Measurements from ENCODE around the gene BCL3.

DNA sequence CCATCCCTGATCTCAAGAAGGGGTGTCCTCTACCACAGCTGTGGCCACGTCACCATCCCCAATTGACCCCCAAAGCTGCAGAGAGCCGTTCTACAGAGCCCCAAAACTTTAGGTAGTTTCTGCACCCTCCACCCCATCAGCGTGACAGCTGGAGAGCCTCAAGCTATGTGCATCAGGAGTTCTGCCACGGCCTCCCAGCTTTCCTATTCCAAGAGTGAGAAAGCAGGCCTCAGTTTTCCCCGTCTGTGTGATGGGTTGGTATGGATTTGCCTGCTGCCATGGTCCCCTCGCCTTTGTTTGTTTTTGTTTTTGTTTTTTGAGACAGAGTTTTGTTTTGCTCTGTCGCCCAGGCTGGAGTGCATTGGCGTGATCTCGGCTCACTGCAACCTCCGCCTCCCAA lies 1.5 kb downstream of the BCL3 start:
- TF ChIP-seq, protein P1, sequence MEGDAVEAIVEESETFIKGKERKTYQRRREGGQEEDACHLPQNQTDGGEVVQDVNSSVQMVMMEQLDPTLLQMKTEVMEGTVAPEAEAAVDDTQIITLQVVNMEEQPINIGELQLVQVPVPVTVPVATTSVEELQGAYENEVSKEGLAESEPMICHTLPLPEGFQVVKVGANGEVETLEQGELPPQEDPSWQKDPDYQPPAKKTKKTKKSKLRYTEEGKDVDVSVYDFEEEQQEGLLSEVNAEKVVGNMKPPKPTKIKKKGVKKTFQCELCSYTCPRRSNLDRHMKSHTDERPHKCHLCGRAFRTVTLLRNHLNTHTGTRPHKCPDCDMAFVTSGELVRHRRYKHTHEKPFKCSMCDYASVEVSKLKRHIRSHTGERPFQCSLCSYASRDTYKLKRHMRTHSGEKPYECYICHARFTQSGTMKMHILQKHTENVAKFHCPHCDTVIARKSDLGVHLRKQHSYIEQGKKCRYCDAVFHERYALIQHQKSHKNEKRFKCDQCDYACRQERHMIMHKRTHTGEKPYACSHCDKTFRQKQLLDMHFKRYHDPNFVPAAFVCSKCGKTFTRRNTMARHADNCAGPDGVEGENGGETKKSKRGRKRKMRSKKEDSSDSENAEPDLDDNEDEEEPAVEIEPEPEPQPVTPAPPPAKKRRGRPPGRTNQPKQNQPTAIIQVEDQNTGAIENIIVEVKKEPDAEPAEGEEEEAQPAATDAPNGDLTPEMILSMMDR (IDR thresholded peaks at IDR 0.05) = no peak
- no peak for TF ChIP-seq POLR2A (IDR thresholded peaks at IDR 0.05)

Measured in testis (tissue), 2 donors.